NCI-H82 treated with DMSO at 0.1 percent for 48 hours (cell line): ENCODE results near the gene MAPK14.
"Not testable (repeated sequence)": the region's sequence is repeated elsewhere in the genome, so short reads cannot be mapped to it uniquely, and the experiment has no call there.

ENCODE experiments used
- DNase-seq: peaks from one replicate; lab custom pipeline; 2025; ENCODE audit not compliant: unreplicated experiment; lab: John Stamatoyannopoulos, UW

The MAPK14 gene

GRCh38 chr6:36068012-36068392 lies 40.4 kb downstream of the MAPK14 start:
- DNase-seq = no peak

GRCh38 chr6:36068586-36068985 lies 41.0 kb downstream of the MAPK14 start:
- no peak for DNase-seq

- no peak for DNase-seq
These were observed 42.0 kb downstream of the MAPK14 start for GRCh38 chr6:36069573-36069972.

DNA sequence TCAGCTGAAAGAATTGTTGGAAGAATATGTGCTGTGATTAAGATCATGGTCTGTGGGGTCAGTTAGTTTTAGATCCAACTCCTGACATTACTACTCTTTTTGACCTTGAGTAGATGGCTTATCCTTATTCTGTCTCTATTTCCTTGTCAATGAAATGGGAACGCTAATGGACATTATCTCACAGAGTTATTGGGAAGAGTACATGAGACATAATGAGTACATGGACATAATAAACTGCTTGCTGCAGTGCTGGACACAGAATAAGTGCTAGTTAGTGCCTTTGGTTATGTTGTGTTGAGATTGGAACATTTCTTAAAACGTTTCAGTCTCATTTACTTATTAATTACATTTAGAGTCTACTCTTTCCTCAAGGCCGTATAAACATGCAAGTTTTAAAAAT lies 42.6 kb downstream of the MAPK14 start:
- no peak for DNase-seq

DNA sequence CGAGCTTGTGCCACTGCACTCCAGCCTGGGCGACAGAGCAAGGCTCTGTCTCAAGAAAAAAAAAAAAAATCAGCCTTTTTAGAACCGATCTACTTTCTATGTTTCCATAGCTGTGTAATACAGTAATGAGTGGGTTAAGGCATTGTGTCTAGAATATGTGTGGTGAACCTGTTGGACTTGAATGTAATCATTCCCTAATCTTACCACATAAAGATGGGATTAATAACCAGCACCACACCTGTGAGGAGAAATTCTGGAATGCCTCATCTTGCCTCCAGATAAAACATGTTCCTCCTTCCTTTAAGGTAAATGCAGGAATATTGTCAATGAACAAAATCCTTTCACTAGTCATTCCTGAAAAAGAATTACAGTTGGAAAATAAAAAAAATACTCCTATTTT lies 43.7 kb downstream of the MAPK14 start:
- no peak for DNase-seq

DNA sequence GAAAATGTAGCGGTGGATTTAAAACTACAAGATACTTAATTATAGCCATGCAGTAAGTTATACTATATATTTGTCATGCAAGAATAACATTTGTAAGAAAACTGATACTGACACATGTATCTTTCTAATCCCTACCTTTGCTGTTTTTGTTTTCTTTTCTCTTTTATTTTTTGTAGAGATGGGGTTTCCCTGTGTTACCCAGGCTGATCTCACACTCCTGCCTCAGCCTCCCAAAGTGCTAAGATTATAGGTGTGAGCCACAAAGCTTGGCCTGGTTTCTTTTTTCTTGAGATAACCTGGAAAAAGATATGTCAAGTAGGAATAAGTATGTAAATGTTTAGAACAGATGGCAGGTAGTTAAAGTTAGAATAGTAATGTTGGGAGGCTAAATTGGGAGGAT lies 44.1 kb downstream of the MAPK14 start:
- no peak for DNase-seq

DNA sequence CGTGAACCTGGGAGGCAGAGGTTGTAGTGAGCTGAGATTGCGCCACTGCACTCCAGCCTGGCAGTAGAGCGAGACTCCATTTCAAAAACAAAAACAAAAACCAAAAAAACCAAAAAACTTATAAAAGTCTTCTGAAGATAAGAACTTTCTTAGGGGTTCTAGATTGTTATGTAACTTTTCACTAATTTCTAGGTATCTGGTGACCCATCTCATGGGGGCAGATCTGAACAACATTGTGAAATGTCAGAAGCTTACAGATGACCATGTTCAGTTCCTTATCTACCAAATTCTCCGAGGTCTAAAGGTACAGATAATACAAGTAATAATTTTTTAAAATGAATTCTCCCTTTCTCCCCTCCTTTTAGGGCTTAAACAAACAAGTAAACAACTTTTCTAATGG lies 45.1 kb downstream of the MAPK14 start:
- DNase-seq = no peak

- DNase-seq = no peak
These were observed 46.0 kb downstream of the MAPK14 start for GRCh38 chr6:36073587-36073986.

- DNase-seq = no peak
These were observed 48.0 kb downstream of the MAPK14 start for GRCh38 chr6:36075656-36076055.

- no peak for DNase-seq
These were observed 48.8 kb downstream of the MAPK14 start for GRCh38 chr6:36076178-36077063.

GRCh38 chr6:36078159-36078558 lies 50.6 kb downstream of the MAPK14 start:
- DNase-seq = no peak

DNA sequence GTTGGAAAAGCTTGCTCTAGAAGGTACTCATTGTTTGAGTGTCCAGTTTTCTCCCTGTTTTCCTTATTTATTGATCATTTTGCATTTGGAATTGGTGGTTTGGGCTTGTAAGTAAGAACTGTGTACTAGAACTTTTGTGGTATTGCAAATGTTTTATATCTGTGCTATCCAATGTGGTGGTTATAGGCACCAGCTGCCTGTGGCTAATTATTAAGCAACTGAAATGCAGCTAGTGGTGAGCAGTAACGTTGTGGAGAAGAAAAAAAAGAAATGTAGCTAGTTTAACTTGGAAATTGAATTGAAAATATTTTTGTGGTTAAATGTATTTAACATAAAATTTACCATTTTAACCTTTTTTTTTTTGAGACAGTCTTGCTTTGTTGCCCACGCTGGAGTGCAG lies 52.0 kb downstream of the MAPK14 start:
- DNase-seq = no peak

GRCh38 chr6:36082318-36082717 lies 54.7 kb downstream of the MAPK14 start:
- DNase-seq = no peak

GRCh38 chr6:36083446-36083845 lies 55.8 kb downstream of the MAPK14 start:
- no peak for DNase-seq

DNA sequence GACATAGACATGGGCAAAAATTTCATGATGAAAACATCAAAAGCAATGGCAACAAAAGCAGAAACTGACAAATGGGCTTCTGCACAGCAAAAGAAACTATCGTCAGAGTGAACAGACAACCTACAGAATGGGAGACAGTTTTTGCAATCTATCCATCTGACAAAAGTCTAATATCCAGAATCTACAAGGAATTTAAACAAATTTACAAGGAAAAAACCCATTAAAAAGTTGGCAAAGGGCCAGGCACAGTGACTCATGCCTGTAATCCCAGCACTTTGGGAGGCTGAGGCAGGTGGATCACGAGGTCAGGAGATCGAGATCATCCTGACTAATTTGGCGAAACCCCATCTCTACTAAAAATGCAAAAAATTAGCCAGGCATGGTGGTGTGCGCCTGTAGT lies 60.6 kb downstream of the MAPK14 start:
- DNase-seq = not testable (repeated sequence)

- DNase-seq = no peak
These were observed 61.4 kb downstream of the MAPK14 start for GRCh38 chr6:36089048-36089447.

- DNase-seq = no peak
These were observed 66.6 kb downstream of the MAPK14 start for GRCh38 chr6:36094238-36094637.

DNA sequence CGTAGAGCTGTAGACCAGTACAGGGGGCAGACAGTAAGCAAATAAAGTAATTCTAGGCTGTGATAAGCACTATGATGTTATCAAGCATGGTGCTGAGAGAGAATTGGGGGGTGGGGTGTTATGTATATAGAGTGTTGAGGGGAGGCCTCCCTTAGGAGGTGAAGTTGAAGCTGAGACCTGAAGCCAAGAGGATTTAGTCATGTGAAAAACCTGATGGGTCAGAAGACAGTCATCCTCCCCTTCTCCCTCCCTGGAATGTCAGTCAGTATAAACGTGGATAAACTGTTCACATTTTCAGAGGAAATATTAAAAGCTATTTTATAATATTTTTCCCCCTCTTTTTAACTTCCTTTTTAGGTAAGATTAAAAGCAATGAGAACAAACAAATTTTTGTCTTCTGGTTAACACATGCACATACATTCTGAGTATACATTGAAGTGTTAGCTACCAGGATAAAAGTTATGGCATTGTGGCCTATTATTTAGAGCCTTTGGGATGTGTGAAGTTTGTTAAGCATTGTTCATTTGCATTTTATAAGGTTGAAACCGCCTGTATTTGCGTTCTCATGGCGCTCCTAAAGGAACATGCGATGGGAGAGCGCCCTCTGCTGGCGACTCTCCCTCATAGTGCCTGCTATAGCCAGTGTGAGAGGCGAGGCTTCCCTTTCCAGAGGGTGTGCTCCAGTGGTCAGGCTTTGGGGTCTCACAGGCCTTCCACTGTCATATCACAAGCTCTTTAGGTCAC lies 67.3 kb downstream of the MAPK14 start:
- peak; percentile 65 for DNase-seq

DNA sequence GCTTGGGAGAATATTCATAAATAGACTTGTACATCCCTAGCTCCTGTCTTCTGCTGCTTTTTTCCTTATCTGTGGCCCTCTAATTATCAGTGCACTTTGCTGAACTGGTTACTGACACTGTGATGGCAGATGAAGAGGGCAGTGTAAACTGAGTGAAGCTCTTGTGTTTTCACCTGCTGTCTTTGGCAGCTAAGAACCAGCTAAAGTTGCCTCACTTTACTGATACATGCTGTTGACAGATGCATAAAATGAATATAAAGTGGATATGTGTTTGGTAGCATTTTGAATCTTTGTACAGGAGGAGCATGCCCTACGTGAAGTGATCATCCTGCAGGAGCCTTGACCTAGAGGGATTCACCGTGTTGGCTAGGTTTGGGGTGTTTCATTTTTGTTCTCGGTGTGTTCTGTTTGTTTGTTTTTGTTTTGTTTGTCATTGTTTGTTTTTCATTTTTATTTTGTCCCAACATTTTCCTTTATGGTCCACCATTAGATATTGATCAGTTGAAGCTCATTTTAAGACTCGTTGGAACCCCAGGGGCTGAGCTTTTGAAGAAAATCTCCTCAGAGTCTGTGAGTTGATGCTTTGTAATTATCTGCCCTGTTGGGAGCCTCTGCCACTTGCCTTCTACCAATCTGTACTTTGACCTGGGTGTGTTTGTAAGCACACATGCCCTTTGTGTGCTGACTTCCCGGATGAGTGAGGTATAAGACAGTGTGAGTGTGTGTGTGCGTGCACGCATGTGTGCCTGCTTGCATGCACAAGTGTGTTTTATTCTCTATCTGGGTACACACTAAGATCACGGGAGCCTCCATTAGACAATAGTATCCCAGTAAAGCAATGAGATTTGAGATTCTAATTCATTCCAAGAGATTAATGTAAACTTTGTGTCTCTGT lies 68.1 kb downstream of the MAPK14 start:
- DNase-seq = no peak

GRCh38 chr6:36098253-36098919 lies 70.8 kb downstream of the MAPK14 start:
- DNase-seq = no peak
